ENCODE measurements around the gene CRIP1.

GRCh38 chr14:105483300-105484068 is 3.2 kb upstream of the CRIP1 start:
- TF ChIP-seq CTCF (IDR thresholded peaks at IDR 0.05) (no peak), ZFX (IDR thresholded peaks at IDR 0.05; ENCODE audit: borderline replicate concordance) (no peak)

Data from 22Rv1 (cell line).